22Rv1 (cell line): ENCODE results near the gene AEBP1.

Experiments
- H3K27ac ChIP-seq: fragments of 450-650 bp; 2 replicates; pipeline ENCODE4 v1.5.1; 2017
- ZFX ChIP-seq: fragments of 450-650 bp; IDR thresholded peaks from 2 replicates; pipeline ENCODE4 v1.6.1; 2017; ENCODE audit warnings: antibody characterized with exemption, borderline replicate concordance
- TF ChIP-seq, protein P1 (sequence below): fragments of 450-650 bp; IDR thresholded peaks from 2 replicates; pipeline ENCODE4 v1.5.1; 2017; ENCODE audit warnings: mild to moderate bottlenecking

AEBP1 gene

GRCh38 chr7:44093102-44093641 lies 11.0 kb upstream of the AEBP1 start:
- TF ChIP-seq ZFX, result no peak
- TF ChIP-seq, protein P1, sequence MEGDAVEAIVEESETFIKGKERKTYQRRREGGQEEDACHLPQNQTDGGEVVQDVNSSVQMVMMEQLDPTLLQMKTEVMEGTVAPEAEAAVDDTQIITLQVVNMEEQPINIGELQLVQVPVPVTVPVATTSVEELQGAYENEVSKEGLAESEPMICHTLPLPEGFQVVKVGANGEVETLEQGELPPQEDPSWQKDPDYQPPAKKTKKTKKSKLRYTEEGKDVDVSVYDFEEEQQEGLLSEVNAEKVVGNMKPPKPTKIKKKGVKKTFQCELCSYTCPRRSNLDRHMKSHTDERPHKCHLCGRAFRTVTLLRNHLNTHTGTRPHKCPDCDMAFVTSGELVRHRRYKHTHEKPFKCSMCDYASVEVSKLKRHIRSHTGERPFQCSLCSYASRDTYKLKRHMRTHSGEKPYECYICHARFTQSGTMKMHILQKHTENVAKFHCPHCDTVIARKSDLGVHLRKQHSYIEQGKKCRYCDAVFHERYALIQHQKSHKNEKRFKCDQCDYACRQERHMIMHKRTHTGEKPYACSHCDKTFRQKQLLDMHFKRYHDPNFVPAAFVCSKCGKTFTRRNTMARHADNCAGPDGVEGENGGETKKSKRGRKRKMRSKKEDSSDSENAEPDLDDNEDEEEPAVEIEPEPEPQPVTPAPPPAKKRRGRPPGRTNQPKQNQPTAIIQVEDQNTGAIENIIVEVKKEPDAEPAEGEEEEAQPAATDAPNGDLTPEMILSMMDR, result no peak
- H3K27ac ChIP-seq, result no peak overlapping the region

- TF ChIP-seq, protein P1, result no peak
- TF ChIP-seq ZFX, result no peak
- no peak overlapping the region for H3K27ac ChIP-seq
Measured at GRCh38 chr7:44094365-44094764, 9.8 kb upstream of the AEBP1 start.

- H3K27ac ChIP-seq, result no peak overlapping the region
- TF ChIP-seq, protein P1, result no peak
- no peak for TF ChIP-seq ZFX
Measured at GRCh38 chr7:44094883-44095592, 9.1 kb upstream of the AEBP1 start.

- H3K27ac ChIP-seq, result no peak overlapping the region
Measured at GRCh38 chr7:44095781-44096180, 8.4 kb upstream of the AEBP1 start.

GRCh38 chr7:44096326-44096881 lies 7.7 kb upstream of the AEBP1 start:
- TF ChIP-seq, protein P1, result no peak
- TF ChIP-seq ZFX, result no peak
- no peak overlapping the region for H3K27ac ChIP-seq

More at GRCh38 chr7:44095781-44096180, 8.4 kb upstream of the AEBP1 start:
- TF ChIP-seq ZFX, result no peak
- TF ChIP-seq, protein P1, result no peak

- TF ChIP-seq ZFX, result no peak
- TF ChIP-seq, protein P1, result no peak
- no peak overlapping the region for H3K27ac ChIP-seq
Measured at GRCh38 chr7:44097064-44097932, 6.8 kb upstream of the AEBP1 start.
